ENCODE results near the gene ITGAV. TPM values are rescaled to one million over a fixed set of nuclear protein-coding genes. Genes with fewer than 3 reads are reported as not detected.
"Not testable (repeated sequence)": the region's sequence is repeated elsewhere in the genome, so short reads cannot be mapped to it uniquely, and the experiment has no call there.

The ITGAV gene
- 124 TPM for total RNA-seq
- long read RNA-seq, full-length matches to known transcripts: 70 of 99 reads
- long read RNA-seq, partial matches to known transcripts: 16 of 99 reads
- long read RNA-seq, other reads (novel, unspliced or antisense): 13 of 99 reads

DNA sequence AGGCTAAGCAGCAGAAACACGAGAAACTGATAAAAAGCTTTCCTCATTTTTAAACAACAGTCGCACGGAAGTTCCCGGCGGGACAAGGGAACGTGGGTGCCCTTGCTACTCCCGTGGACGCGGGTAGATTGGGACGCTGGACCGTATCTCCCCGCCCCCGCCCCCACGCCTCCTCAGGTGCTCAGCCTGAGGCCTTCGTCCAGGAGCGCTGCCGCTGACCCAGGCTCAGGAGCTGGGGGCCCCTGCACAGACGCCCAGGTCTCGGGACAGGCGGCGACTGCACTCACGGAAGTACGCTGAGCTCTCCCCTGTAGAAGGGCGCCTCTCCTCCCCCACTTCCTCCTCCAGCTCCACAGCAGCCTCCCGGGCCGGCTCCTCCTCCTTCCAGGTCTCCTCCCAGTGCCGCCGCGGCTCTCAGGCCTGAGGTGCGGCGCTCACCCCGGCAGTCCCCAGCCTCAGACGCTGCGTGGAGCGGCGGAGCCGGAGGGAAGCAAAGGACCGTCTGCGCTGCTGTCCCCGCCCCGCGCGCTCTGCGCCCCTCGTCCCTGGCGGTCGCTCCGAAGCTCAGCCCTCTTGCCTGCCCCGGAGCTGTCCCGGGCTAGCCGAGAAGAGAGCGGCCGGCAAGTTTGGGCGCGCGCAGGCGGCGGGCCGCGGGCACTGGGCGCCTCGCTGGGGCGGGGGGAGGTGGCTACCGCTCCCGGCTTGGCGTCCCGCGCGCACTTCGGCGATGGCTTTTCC, at the start of gene ITGAV:
ITGAV (plus strand) TSS at position 445 of the 738 bp plus-strand sequence; CDS start at position 728, 283 bp downstream.
- intact Hi-C loops (cut with DNase I): no loop called here
- ATAC-seq (ENCODE audit: poor library complexity) (peak; percentile 97), DNase-seq (peak; percentile 95)

DNA sequence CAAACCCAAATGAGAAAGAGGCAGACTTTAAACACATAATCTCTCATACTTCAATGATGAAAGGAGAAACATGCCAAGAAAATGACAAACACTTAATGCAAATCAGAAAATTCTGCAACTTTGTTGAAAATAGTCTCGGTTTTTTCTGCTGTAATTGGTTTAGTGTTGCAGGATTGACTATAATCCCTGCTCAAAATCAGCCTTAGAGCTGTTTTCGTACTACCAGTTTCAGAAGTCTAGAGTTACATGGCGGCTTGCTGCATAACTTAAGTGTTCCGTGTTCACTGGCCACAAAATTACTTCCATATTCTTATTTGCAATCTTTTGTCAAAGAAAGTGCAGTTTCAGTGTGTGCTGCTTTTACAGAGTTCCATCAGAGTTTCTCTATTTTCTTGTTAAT, 48.9 kb upstream of the ITGAV start:
- DNase-seq (no peak), ATAC-seq (ENCODE audit: poor library complexity) (no peak)
- intact Hi-C loops (cut with DNase I): no loop called here

DNA sequence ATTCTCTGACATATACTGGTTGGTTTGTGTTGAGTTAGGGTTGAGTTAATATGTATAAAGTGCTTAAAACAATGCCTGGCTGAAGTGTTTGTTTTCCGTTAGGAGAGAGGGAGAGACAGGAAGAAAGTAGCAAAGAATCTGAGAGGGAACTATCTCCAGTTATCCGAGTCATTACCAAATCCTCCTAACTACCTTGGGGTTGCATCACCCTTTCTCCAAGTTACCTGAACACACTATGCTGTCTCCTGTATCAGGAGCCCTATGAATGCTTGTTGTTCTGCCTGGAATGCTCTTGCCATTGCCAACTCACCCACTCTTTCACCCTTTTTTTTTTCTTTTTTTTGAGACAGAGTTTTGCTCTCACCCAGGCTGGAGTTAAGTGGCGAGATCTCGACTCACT, 47.9 kb upstream of the ITGAV start:
- ATAC-seq (ENCODE audit: poor library complexity): no peak
- intact Hi-C loops (cut with DNase I): no loop called here
- no peak for DNase-seq

DNA sequence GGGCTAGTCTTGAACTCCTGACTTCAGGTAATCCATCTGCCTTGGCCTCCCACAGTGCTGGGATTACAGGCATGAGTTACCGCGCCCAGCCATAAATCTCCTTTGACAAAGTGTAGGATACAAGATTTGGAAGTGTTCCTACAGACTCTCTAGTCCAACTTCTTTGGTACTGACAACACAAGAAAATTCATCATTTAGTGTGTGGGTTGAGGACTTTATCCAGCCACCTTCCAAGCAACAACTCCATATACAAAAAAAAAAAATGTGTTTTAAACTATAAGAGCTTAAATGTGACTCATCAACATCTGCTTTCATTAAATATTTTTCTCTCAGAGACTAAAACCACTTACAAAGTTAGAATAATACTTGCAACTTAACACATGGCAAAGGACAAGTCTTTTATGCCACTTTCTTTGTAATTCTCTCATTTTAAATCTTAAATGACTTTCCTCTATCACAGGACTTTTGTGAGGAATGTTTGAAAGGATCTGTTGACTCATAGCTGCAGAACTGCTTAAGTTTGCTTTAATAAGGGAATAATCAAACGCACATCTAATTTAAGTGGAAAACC, 46.2 kb upstream of the ITGAV start:
- ATAC-seq (ENCODE audit: poor library complexity) (no peak), DNase-seq (no peak)
- intact Hi-C loops (cut with DNase I): no loop called here

DNA sequence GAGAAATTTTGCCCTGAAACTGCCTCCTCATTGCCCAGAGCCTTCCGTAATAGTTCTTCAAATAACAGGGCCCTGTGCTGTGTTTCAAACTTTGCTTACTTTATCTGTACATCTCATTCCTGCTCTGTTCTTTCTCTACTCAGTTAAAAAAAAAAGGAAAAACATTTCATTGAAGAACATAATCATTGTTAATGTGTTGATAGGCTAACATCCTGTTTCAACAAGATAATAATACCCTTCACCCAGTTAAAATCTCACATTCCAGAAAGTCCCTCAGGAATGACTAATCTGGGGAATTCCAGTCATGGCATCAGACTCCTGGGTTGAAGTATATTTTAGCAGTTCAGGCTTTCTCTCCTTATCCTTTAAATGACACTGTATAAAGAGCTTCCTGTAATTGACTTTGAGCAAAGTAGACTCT, 45.6 kb upstream of the ITGAV start:
- intact Hi-C loops (cut with DNase I): no loop called here
- ATAC-seq (ENCODE audit: poor library complexity): no peak

DNA sequence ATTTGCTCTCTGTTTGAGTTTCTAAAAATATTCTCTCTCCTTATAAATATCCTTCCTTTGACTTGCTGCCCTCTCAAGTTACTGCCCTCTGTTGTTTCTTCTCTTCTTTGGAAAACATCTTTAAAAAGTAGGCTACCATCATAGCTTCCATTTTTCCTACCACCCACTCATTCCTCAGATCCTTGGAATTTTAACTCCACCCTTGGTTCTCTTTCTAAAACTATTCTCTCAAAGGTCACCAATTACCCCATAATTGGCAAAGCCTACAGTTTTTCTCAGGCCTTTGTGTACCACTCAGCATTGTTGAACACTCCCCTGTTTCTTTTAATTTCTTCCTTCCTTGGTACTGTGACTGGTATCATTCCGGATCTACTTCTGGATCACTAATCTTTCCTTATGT, 43.0 kb upstream of the ITGAV start:
- ATAC-seq (ENCODE audit: poor library complexity): no peak

More for the DNA sequence above, 45.6 kb upstream of the ITGAV start:
- DNase-seq: no peak

DNA sequence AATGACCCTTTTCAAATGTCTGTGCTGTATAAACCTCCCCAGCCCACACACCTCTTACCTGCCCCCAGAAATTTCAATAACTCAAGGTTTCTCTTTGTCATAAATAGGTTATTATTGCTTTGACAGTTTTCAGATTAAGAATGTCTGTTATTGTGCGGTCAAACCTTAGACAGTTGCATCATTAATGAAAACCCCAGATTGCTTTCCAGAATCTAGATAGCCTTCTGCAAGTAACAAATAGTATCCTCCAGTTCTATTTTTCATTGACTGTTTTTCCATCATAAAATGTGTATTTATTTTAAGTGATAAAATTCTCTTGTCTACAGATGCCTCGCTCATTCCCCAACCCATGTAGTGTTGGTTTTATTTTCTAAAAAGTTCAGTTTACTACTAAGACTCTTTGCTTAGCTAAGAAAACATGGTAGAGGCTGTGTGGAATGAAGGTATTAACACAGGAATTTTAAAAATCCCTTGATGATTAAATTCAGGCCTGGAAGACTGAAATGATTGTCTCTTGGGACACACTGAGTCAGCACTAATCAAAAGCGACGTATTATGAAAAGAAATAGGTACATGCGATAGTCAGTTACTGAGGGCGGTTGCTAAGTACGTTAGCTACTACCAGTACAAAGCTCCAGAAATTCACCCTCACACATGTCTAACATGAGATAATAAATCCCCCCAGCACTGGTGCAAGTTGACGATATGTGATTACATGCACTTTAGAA, 38.4 kb upstream of the ITGAV start:
- intact Hi-C loops (cut with DNase I): no loop called here
- ATAC-seq (ENCODE audit: poor library complexity) (no peak), DNase-seq (no peak)

More for the DNA sequence above, 43.0 kb upstream of the ITGAV start:
- intact Hi-C loops (cut with DNase I): no loop called here
- DNase-seq: no peak

DNA sequence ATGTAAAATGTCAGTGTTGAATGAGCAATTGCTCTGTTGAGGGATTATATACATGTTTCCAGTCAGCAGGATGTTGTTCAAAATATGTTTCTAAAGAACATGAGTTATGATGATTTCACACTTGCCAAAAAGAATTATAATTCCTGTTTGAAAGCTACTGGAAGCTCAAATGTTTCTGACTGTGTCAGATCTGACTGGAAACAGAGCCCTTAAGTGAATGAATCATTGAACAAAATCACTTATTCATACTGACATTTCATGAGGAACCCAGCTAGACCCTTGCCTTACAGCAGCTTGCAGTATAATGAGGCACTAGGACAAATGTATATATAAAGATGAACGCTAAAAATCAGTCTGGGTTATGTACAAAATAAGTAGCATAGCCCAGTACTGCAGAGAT, 35.4 kb upstream of the ITGAV start:
- DNase-seq (no peak), ATAC-seq (ENCODE audit: poor library complexity) (no peak)
- intact Hi-C loops (cut with DNase I): no loop called here

DNA sequence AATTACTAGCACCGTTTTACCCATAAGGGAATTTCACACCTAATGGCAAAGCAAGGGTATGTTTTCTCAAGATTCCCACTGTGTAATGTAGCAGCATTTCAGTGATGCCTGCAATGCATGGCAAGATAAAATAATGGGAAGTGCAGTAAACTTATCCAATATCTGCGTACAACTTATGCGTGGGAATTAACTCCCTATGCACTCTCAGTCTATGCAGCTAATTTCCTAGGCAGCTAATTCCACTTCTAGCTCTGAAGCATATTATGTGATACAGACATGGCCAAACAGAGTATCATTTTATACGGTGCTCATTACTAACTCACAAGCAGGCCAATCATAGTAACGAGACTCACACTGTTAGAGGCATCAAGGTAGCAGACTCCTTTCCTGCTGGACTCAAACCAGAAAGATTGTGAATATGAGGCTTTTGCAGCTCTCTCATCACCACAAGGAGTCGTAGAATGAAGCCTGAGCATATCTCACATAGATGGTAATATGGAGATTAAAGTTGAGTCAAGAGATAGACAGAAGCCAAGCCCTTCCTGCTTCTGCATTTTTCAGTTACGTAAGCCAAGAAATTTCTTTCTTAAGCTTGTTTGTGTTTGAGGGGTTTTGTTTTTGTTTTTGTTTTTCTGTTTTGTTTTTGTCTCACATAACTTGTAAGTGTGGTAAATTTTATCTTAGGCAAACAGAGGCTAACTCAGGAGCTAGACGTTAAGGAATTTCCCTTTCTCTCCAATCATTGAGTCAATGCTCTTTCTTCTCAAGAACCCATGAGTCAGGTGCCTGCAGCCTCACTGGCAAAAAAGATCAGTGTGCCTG, 34.8 kb upstream of the ITGAV start:
- DNase-seq (no peak), ATAC-seq (ENCODE audit: poor library complexity) (no peak)
- intact Hi-C loops (cut with DNase I): no loop called here

DNA sequence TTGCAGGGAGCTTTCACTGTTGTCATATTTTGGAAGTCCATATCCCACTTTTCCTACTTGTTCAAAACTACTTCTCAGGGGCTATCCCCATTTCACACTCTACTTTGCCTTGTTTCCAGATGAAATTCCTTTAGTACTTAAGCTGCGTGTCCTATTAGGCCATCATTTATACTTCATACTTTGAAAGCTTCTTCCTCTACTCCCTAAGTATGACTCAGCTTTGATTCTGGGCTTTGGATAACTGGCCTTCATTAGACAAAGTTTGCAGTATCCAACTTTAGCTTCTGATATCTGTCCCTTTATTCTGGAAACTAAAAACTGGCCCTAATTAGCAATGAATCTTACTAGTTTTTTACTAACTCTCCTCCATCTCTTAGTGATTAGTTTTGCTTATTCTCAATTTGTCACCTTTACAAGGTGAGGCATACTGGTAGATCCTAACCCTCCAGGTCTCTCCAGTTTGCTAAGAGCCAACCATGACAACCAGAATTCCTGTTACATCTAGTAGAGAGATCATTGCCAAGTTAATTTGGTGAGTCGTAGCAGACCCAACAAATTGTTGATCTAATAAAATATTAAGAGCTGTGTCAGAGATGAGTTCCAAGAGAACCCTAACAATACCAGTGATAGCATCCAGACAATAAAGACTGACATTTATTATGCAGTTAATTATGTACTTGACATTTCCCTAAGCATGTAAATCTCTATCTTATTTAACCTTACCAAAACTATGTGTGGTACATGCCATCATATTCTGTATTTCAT, 31.2 kb upstream of the ITGAV start:
- ATAC-seq (ENCODE audit: poor library complexity): no peak
- DNase-seq: no peak
- intact Hi-C loops (cut with DNase I): no loop called here

DNA sequence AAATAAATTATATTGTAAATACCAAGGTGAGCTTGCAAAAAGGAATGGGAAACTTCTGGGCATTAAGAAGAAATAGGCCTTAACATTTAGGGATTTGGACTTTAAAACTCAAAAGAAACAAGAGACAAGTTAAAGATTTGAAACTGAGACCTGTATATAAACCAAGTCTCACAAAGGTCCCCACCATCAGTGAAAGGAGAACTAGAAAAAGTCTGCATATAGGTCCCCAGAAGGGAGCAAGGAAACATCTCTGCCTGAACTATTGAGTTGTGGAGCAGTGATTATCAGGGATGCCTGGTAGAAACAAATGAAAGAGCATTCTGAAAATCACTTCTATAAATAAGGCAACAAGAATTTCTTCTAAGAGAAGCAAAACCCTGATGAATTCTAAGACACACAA, 30.5 kb upstream of the ITGAV start:
- ATAC-seq (ENCODE audit: poor library complexity) (no peak), DNase-seq (no peak)
- intact Hi-C loops (cut with DNase I): no loop called here

DNA sequence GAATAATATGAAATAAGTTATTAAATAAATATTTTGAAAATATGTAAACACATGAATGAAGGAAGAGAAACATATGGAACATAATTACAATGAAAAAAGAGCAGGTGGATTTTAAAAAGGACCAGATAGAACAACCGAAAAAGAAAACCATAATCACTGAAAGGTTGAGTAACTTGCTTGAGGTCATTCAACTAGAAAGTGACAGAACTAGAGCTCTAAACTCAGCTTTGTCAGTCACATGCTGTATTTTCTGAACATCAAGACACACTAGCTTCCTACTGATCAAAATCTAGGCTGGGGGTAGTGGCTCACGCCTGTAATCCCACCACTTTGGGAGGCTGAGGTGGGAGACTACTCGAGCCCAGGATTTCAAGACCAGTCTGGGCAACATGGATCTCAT, 30.0 kb upstream of the ITGAV start:
- no peak for ATAC-seq (ENCODE audit: poor library complexity)
- intact Hi-C loops (cut with DNase I): no loop called here
- no peak for DNase-seq

DNA sequence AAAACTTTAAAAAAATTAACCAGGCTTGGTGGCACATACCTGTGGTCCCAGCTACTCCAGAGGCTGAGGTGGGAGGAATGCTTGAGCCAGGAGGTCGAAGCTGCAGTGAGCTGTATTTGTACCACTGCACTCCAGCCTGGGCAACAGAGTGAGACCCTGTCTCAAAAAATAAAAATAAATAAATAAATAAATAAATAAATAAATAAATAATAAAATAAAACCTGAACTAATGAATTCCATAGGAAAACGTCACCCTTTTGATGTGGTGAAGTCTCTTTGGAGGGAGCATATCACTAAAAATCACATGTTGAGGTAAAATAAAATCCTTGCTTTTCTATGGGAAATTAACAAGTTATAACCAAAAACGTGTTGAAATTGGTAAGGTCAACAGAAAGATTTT, 29.6 kb upstream of the ITGAV start:
- no peak for DNase-seq
- intact Hi-C loops (cut with DNase I): no loop called here
- no peak for ATAC-seq (ENCODE audit: poor library complexity)

DNA sequence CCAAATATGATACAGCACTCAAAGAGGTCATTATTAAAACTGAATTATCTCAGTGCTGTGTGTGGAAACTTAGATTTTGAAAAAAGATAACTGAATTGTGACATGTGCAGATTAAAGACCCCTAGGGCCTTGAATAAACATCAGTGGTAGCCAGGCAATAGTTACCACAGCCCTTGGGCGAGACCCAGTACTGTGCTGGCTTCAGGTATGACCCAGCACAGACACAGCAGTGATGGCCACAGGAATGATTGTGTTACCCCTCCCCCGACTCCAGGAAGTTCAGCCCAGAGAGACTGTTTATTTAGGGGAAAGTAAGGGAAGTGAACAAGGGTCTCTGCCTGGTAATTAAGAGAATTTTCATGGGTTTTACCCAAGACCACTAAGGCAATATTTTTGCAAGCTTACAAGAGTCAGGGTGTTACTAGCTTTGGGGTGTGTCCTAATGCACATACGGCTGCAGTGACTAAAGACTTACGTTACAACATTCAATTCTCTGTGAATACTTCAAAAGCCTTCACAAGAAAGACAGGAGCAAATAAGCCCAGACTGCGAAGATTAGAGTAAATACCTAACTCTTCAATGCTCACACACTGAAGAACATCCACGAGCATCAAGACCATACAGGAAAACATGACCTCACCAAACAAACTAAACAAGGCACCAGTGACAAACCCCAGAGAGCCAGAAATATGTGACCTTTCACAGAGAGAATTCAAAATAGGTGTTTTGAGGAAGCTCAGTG, 28.2 kb upstream of the ITGAV start:
- ATAC-seq (ENCODE audit: poor library complexity) (no peak), DNase-seq (no peak)
- intact Hi-C loops (cut with DNase I): no loop called here

DNA sequence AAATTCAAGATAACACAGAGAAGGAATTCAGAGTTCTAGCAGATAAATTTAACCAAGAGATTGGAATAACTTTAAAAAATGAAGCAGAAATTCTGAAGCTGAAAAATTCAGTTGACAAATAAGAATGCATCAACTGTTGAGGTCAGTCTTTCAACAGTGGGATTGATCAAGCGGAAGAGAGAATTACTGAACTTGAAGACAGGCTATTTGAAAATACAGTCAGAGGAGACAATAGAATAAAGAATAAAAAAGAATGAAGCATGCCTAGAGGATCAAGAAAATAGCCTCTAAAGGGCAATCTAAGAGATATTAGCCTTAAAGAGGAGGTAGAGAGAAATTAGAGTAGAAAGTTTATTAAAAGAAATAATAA, 27.7 kb upstream of the ITGAV start:
- intact Hi-C loops (cut with DNase I): no loop called here
- DNase-seq (no peak), ATAC-seq (ENCODE audit: poor library complexity) (no peak)

DNA sequence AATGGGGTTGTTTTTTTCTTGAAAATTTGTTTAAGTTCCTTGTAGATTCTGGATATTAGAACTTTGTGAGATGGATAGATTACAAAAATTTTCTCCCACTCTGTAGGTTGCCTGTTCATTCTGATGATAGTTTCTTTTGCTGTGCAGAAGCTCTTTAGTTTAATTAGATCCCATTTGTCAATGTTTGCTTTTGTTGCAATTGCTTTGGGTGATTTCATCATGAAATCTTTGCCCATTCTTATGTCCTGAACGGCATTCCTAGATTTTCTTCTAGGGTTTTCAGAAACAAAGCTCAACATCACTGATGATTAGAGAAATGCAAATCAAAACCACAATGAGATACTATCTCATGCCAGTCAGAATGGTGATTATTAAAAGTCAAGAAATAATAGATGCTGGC, 21.3 kb upstream of the ITGAV start:
- DNase-seq; intact Hi-C loops (cut with DNase I); ATAC-seq (ENCODE audit: poor library complexity): not testable (repeated sequence)

DNA sequence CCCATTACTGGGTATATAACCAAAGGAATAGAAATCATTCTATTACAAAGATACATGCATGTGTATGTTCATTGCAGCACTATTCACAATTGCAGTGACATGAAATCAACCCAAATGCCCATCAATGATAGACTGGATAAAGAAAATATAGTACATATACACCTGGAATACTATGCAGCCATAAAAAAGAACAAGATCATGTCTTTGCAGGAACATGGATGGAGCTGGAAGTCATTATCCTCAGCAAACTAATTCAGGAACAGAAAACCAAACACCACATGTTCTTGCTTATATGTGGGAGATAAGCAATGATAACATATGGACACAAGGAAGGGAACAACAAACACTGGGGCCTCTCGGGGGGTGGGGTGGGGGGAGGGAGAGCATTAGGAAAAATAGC, 20.7 kb upstream of the ITGAV start:
- intact Hi-C loops (cut with DNase I); ATAC-seq (ENCODE audit: poor library complexity); DNase-seq: not testable (repeated sequence)

DNA sequence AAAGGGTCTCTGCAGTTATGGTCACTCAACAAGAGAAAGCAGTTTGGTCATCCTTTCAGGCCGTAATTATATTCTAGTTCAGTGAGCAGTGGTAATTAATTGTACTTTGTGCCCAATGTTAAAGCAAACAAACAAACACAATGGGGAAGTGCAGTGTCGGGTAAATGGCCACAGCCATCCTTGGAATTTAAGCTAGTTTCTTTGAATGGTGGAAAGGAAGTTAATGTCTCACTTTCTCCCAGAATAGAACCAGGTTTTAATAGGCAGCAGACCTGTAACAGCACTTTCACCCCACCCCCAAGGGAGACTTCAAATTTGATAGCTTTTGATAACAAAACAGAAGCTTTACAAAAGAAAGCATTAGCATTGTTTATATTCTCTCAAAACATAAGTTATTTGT, 20.0 kb upstream of the ITGAV start:
- no peak for ATAC-seq (ENCODE audit: poor library complexity)
- intact Hi-C loops (cut with DNase I): no loop called here
- no peak for DNase-seq

All from Right ventricle myocardium superior (tissue), 1 donor.